HG02678 (cell line): ENCODE measurements around the gene PRPF18.

ENCODE experiments used
- ATAC-seq: cut with Tn5 transposase; IDR thresholded peaks from one replicate; pipeline ENCODE4 v1.9.1; 2021; ENCODE audit warnings: mild to moderate bottlenecking, moderate library complexity; ENCODE audit not compliant: unreplicated experiment

PRPF18 gene

GRCh38 chr10:13597909-13598308 lies 11.1 kb downstream of the PRPF18 start:
- no peak for ATAC-seq

- no peak for ATAC-seq
Observed at GRCh38 chr10:13604357-13605040, 17.7 kb downstream of the PRPF18 start.

GRCh38 chr10:13608246-13608853 lies 21.6 kb downstream of the PRPF18 start:
- ATAC-seq: no peak

GRCh38 chr10:13612654-13613373 lies 26.0 kb downstream of the PRPF18 start:
- ATAC-seq: no peak

GRCh38 chr10:13613519-13613918 lies 26.8 kb downstream of the PRPF18 start:
- ATAC-seq: no peak

- ATAC-seq: no peak
Observed at GRCh38 chr10:13614530-13615332, 28.0 kb downstream of the PRPF18 start.

GRCh38 chr10:13615650-13616300 lies 29.0 kb downstream of the PRPF18 start:
- no peak for ATAC-seq

GRCh38 chr10:13617116-13617515 lies 30.4 kb downstream of the PRPF18 start:
- ATAC-seq: no peak

GRCh38 chr10:13621931-13622330 lies 35.2 kb downstream of the PRPF18 start:
- ATAC-seq: no peak

- ATAC-seq: no peak
Observed at GRCh38 chr10:13624630-13625029, 37.9 kb downstream of the PRPF18 start.

GRCh38 chr10:13627459-13628310 lies 40.9 kb downstream of the PRPF18 start:
- ATAC-seq: no peak

- ATAC-seq: no peak
Observed at GRCh38 chr10:13628661-13629060, 41.9 kb downstream of the PRPF18 start.

- ATAC-seq: no peak
Observed at GRCh38 chr10:13629116-13629515, 42.4 kb downstream of the PRPF18 start.

- ATAC-seq: no peak
Observed at GRCh38 chr10:13630231-13630630, 43.5 kb downstream of the PRPF18 start.

- no peak for ATAC-seq
Observed at GRCh38 chr10:13631594-13631993, 44.8 kb downstream of the PRPF18 start.

- no peak for ATAC-seq
Observed at GRCh38 chr10:13632440-13632839, 45.7 kb downstream of the PRPF18 start.

GRCh38 chr10:13632884-13633440 lies 46.2 kb downstream of the PRPF18 start:
- ATAC-seq: no peak

GRCh38 chr10:13633689-13634088 lies 46.9 kb downstream of the PRPF18 start:
- ATAC-seq: no peak

GRCh38 chr10:13634207-13634606 lies 47.4 kb downstream of the PRPF18 start:
- ATAC-seq: no peak

- no peak for ATAC-seq
Observed at GRCh38 chr10:13636776-13637175, 50.0 kb downstream of the PRPF18 start.
